Motor neuron (in vitro differentiated cells): ENCODE data around the gene REV3L. TPM values are rescaled to one million over a fixed set of nuclear protein-coding genes. Genes with fewer than 3 reads are reported as not detected.
"Not testable (repeated sequence)": the region's sequence is repeated elsewhere in the genome, so short reads cannot be mapped to it uniquely, and the experiment has no call there.

ENCODE experiments used
- ATAC-seq, 8 experiments: fragments of 200-7000 bp; cut with Tn5 transposase; replicated peaks in 6 of 8; 2 replicates each; pipeline ENCODE4 v1.8.0; 2021; ENCODE audit warnings: mild to moderate bottlenecking in 8 of 8, moderate library complexity in 8 of 8
- H3K27ac ChIP-seq, 2 donors: fragments of 250-450 bp; sonication (Bioruptor Pico); 2 replicates each; pipeline ENCODE4 v1.9.0; 2021; ENCODE audit warnings: antibody characterized with exemption in 2 of 2, mild to moderate bottlenecking in 2 of 2, moderate library complexity in 1 of 2
- H3K4me1 ChIP-seq, 2 donors: fragments of 250-450 bp; sonication (Bioruptor Pico); replicated peaks in 1 of 2; 2 replicates each; pipeline ENCODE4 v1.6.1; 2021; ENCODE audit warnings: antibody characterized with exemption in 2 of 2, mild to moderate bottlenecking in 2 of 2, moderate library complexity in 1 of 2
- H3K4me3 ChIP-seq, 5 donors: fragments of 250-450 bp; sonication (Bioruptor Pico); 2 replicates each; pipeline ENCODE4 v1.9.0; 2021; ENCODE audit warnings: antibody characterized with exemption in 5 of 5, mild to moderate bottlenecking in 5 of 5, moderate library complexity in 4 of 5
- WGBS, 10 experiments: fragments of 450-650 bp; shearing (Covaris generic); methylation state at CpG; one replicate each; pipeline ENCODE4 v1.0.0; 2022; 5-methylcytosine and 5-hydroxymethylcytosine counted together
- in situ Hi-C, 9 experiments: fragments of 400-800 bp; cut with MboI; loops; one replicate each; pipeline ENCODE4 v1.15.0; 2021; ENCODE audit warnings: low sequenced_read_pairs in 9 of 9, low pct_unique_long_range_greater_than_20kb in 2 of 9; ENCODE audit not compliant: unreplicated experiment in 9 of 9
- total RNA-seq, 8 experiments: library from RNA; unstranded; fragments of 300-600 nt; gene quantifications; 2 replicates each; pipeline versions ENCODE4 v1.2.3 to v1.2.4, GENCODE V29; 2022

Gene REV3L
- total RNA-seq, 8 experiments from 2014 or later, result 19.5 to 63.6 (median 39.1) TPM

DNA sequence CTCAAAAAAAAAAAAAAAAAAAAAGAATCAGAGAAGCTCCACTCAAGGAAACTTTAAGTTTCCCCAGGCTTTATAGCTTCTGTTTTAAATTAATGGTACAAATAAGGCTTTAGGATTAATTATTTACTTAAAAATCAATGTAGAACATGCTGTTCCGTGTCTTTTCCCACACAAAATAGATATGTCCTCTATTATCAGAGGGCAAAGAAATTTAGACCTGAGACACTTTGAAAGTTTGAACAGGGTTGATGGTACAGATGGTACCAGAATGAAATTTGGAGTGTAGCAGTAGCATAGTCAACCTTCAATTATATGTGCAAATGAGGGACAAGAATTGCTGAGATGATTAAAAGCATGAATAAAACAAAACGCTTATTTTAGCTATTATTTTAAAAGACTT is 32.2 kb upstream of the REV3L start:
- in situ Hi-C loops, result no loop called here
- H3K4me1 ChIP-seq, result no peaks in the 10 kb centered on the region
- ATAC-seq, result no peak
- H3K4me3 ChIP-seq, result no peak overlapping the region
- 72 to 100% (median 86%) methylated on average over 2 of the region's 2 CpGs; no CpG with 5 or more reads in 1 of the 10 experiments for WGBS, 10 experiments
- H3K27ac ChIP-seq, result no peak overlapping the region

- H3K4me1 ChIP-seq, result not testable (repeated sequence)
- 79 to 100% (median 100%) methylated on average over 1 to 6 of the region's 6 CpGs; no CpG with 5 or more reads in 1 of the 10 experiments for WGBS, 10 experiments
Measured at GRCh38 chr6:111514531-111514930, 31.5 kb upstream of the REV3L start.

DNA sequence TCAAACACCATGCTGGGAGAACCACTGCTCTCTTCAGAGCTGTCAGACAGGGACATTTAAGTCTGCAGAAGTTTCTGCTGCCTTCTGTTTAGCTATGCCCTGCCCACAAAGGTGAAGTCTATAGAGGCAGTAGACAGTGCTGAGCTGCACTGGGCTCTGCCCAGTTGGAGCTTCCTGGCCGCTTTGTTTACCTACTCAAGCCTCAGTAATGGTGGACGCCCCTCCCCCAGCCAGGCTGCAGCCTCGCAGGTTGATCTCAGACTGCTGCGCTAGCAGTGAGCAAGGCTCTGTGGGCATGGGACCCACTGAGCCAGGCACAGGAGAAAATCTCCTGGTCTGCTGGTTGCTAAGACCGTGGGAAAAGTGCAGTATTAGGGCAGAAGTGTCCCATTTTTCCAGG is 24.2 kb upstream of the REV3L start:
- H3K4me3 ChIP-seq, H3K27ac ChIP-seq, H3K4me1 ChIP-seq, ATAC-seq, in situ Hi-C loops: not testable (repeated sequence)
- 60 to 100% (median 86%) methylated on average over 1 to 2 of the region's 5 CpGs; no CpG with 5 or more reads in 4 of the 10 experiments for WGBS, 10 experiments

More at GRCh38 chr6:111514531-111514930, 31.5 kb upstream of the REV3L start:
- H3K27ac ChIP-seq, in situ Hi-C loops, H3K4me3 ChIP-seq, ATAC-seq: not testable (repeated sequence)

DNA sequence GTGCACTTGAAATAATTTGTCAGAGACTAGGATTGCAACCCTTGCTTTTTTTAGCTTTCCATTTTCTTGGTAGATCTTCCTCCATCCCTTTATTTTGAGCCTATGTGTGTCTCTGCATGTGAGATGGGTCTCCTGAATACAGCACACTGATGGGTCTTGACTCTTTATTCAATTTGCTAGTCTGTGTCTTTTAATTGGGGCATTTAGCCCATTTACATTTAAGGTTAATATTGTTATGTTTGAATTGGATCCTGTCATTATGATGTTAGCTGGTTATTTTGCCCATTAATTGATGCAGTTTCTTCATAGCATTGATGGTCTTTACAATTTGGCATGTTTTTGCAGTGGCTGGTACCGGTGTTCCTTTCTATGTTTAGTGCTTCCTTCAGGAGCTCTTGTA is 22.5 kb upstream of the REV3L start:
- ATAC-seq, in situ Hi-C loops, H3K27ac ChIP-seq, H3K4me1 ChIP-seq, H3K4me3 ChIP-seq: not testable (repeated sequence)
- WGBS, 10 experiments, result 100% methylated on average over 1 of the region's 1 CpG; no CpG with 5 or more reads in 7 of the 10 experiments

- ATAC-seq, result peak in 4 of 8 experiments; percentile 47 to 62 (median 56)
- H3K4me3 ChIP-seq, result no peak overlapping the region
- WGBS, 10 experiments, result 11 to 66% (median 28%) methylated on average over 1 to 2 of the region's 2 CpGs; no CpG with 5 or more reads in 1 of the 10 experiments
- in situ Hi-C loops, result no loop called here
- no peak overlapping the region for H3K27ac ChIP-seq
- peaks cover 0 to 8% of the 10 kb centered on the region in 2 donors for H3K4me1 ChIP-seq
Measured at GRCh38 chr6:111503660-111504059, 20.6 kb upstream of the REV3L start.

DNA sequence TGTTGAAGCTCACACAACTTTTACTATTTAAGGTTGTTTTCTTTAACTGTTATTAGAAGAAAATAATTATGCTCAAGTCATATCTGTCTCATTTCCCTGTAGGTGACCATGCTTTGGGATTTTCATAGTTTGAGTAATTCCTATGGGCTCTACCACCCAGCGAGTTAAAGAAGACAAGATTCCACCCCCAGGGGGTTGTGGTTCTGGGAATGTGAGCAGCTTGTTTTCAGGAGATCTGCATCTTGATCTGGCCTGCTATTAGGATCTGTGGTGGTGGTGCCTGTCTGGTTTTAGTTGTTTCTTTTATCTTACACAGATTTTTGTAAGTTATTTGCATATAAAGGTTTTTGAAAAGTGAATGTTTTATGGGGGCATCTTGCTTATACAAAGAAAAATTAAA is 20.2 kb upstream of the REV3L start:
- in situ Hi-C loops, result no loop called here
- peak in 1 of 8 experiments; percentile 88 for ATAC-seq
- peaks cover 0 to 8% of the 10 kb centered on the region in 2 donors for H3K4me1 ChIP-seq
- H3K4me3 ChIP-seq, result no peak overlapping the region
- WGBS, 10 experiments, result 50 to 100% (median 79%) methylated on average over 1 of the region's 1 CpG; no CpG with 5 or more reads in 4 of the 10 experiments
- H3K27ac ChIP-seq, result no peak overlapping the region

- no peak for ATAC-seq
- H3K4me3 ChIP-seq, result no peak overlapping the region
- no peak overlapping the region for H3K27ac ChIP-seq
- 80 to 100% (median 96%) methylated on average over 1 to 2 of the region's 2 CpGs for WGBS, 10 experiments
- peaks cover 0 to 8% of the 10 kb centered on the region in 2 donors for H3K4me1 ChIP-seq
- in situ Hi-C loops, result no loop called here
Measured at GRCh38 chr6:111502154-111502553, 19.1 kb upstream of the REV3L start.

GRCh38 chr6:111499269-111499793 is 16.3 kb upstream of the REV3L start:
- WGBS, 10 experiments, result 57 to 100% (median 91%) methylated on average over 1 to 2 of the region's 2 CpGs

GRCh38 chr6:111494951-111495635 is 12.1 kb upstream of the REV3L start:
- no peak for ATAC-seq
- Histone ChIP-seq H3K4me3 (no peak overlapping the region), H3K4me1 (peaks cover 0 to 3% of the 10 kb centered on the region in 2 donors), H3K27ac (no peak overlapping the region)
- in situ Hi-C loops, result loop anchor here in 1 of 9 experiments (25.0 kb wide), 1 partner anchor 192 kb away; no protein-coding TSS in a partner anchor
- WGBS, 10 experiments, result 87 to 100% (median 100%) methylated on average over 1 to 2 of the region's 2 CpGs; no CpG with 5 or more reads in 1 of the 10 experiments

More at GRCh38 chr6:111499269-111499793, 16.3 kb upstream of the REV3L start:
- Histone ChIP-seq H3K4me3 (no peak overlapping the region), H3K27ac (no peak overlapping the region), H3K4me1 (peaks cover 0 to 11% of the 10 kb centered on the region in 2 donors)
- no peak for ATAC-seq
- in situ Hi-C loops, result loop anchor here in 1 of 9 experiments (25.0 kb wide), 1 partner anchor 188 kb away; no protein-coding TSS in a partner anchor

DNA sequence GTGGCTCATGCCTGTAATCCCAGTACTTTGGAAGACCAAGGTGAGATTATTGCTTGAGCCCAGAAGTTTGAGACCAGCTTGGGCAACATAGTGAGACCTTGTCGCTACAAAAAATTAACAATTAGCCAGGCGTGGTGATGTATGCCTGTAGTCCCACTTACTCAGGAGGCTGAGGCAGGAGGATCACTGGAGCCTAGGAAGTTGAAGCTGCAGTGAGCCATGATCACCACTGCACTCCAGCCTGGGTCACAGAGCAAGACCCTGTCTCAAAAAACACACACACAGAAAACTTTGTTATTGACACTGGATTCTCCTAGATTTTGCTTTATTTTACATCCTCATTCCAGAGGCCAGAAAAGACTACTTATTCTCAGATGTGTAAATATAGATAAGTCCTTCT is 9.5 kb upstream of the REV3L start:
- 100% methylated on average over 1 to 2 of the region's 2 CpGs; no CpG with 5 or more reads in 3 of the 10 experiments for WGBS, 10 experiments
- in situ Hi-C loops, result loop anchor here in 1 of 9 experiments (25.0 kb wide), 1 partner anchor 195 kb away; no protein-coding TSS in a partner anchor
- Histone ChIP-seq H3K4me3 (no peak overlapping the region), H3K27ac (no peak overlapping the region), H3K4me1 (peaks cover 0 to 3% of the 10 kb centered on the region in 2 donors)
- no peak for ATAC-seq

DNA sequence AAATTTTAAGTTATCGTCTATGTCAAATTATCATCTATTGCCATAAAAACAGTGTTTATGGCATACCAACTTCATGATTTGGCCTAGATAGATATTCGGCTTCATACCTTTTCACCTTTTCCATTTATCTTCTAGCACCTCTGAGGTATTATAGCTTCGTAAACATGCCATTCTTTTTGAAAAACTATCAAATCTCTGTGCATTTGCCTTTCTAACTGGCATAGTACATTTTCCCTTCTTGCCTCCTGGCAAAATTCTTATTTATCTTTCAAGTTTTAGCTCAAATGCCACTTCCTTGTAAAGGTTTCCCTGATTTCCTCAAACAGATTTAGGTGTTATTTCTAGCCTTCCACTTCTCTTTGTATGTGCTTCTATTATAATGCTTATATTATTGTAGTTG is 7.0 kb upstream of the REV3L start:
- Histone ChIP-seq H3K4me3 (no peak overlapping the region), H3K27ac (no peak overlapping the region), H3K4me1 (peaks cover under 1 to 6% of the 10 kb centered on the region in 2 donors)
- no peak for ATAC-seq
- in situ Hi-C loops, result loop anchor here in 1 of 9 experiments (25.0 kb wide), 1 partner anchor 197 kb away; no protein-coding TSS in a partner anchor
- 89 to 100% (median 94%) methylated on average over 1 to 3 of the region's 3 CpGs for WGBS, 10 experiments

GRCh38 chr6:111487661-111488060 is 4.6 kb upstream of the REV3L start:
- Histone ChIP-seq H3K4me1 (peaks cover 0 to 9% of the 10 kb centered on the region in 2 donors), H3K27ac (no peak overlapping the region), H3K4me3 (no peak overlapping the region)
- in situ Hi-C loops, result loop anchor here in 1 of 9 experiments (25.0 kb wide), 1 partner anchor 200 kb away; no protein-coding TSS in a partner anchor
- no peak for ATAC-seq
- 75 to 100% (median 83%) methylated on average over 1 of the region's 1 CpG; no CpG with 5 or more reads in 4 of the 10 experiments for WGBS, 10 experiments

GRCh38 chr6:111486921-111487320 is 3.9 kb upstream of the REV3L start:
- no peak for ATAC-seq
- Histone ChIP-seq H3K4me1 (peaks cover 0 to 9% of the 10 kb centered on the region in 2 donors), H3K27ac (no peak overlapping the region), H3K4me3 (no peak overlapping the region)
- in situ Hi-C loops, result loop anchor here in 1 of 9 experiments (25.0 kb wide), 1 partner anchor 200 kb away; no protein-coding TSS in a partner anchor
- WGBS, 10 experiments, result 100% methylated on average over 1 of the region's 1 CpG; no CpG with 5 or more reads in 4 of the 10 experiments
